Activated T-helper 2 cell treated with anti-CD3 and anti-CD28 coated beads, Interferon-gamma antibody, Interleukin-2, Interleukin-4, amounts not matched to agents 10 μg/mL and 5 μg/mL and 100 μg/mL, durations not matched to agents 14 hours and 24 hours and 36 hours (primary cell): ENCODE results near the gene STAG1. TPM values are rescaled to one million over a fixed set of nuclear protein-coding genes. Genes with fewer than 3 reads are reported as not detected.
"Not testable (repeated sequence)": the region's sequence is repeated elsewhere in the genome, so short reads cannot be mapped to it uniquely, and the experiment has no call there.

Experiments
- DNase-seq: peaks from one replicate; pipeline ENCODE4 v3.0.0; 2021; ENCODE audit warnings: low spot score
- H3K27ac Mint-ChIP-seq: one replicate; pipeline ENCODE4 v1.8.0; 2021; ENCODE audit warnings: mixed read lengths
- H3K27me3 Mint-ChIP-seq: one replicate; pipeline ENCODE4 v1.8.0; 2021; ENCODE audit warnings: low read depth, mixed read lengths
- H3K36me3 Mint-ChIP-seq: one replicate; pipeline ENCODE4 v1.8.0; 2021; ENCODE audit warnings: low read depth, mixed read lengths
- H3K4me1 Mint-ChIP-seq: one replicate; pipeline ENCODE4 v1.8.0; 2021; ENCODE audit warnings: low read depth, mixed read lengths
- H3K4me3 Mint-ChIP-seq: one replicate; pipeline ENCODE4 v1.8.0; 2021; ENCODE audit warnings: low read depth, mild to moderate bottlenecking, moderate library complexity, mixed read lengths
- H3K9me3 Mint-ChIP-seq: one replicate; pipeline ENCODE4 v1.8.0; 2021; ENCODE audit warnings: mixed read lengths
- intact Hi-C: fragments of 100-400 bp; cut with micrococcal nuclease; formaldehyde crosslinking; loops from one replicate; pipeline ENCODE4 v1.15.1; 2023
- total RNA-seq: library from RNA; stranded (reverse); gene quantifications from 2 replicates; pipeline ENCODE4 v1.2.3, GENCODE V29; 2022

The STAG1 gene
- total RNA-seq, 1 donor from 2014 or later = 44.9 TPM

DNA sequence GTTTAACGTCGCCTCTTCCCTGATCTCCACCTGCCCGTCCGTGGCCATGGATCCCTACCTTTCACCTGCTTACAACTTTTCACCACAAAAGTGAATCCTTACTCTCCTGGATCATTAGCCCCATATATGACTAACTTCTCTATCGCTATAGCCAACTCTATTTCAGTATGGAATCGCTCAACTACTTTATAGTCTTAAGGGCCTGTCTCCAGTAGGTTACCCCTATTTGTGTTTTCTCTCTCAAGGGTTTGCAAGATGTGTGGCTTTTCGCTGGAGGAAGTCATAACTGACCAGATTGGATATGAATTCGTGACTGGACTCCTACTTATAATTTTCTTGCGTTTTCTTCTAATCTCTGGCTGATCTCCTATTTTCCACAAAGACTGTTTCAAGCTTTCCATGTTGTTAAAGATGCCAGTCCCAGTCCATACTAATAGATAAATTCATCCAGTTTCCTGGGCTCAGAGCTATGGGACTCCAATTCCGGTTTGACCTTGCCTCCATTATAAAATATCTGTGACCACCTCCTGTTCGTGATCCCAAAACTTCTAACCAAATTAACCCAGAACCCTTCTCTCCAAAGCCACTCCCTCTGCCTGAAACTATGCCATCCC lies 1.3 kb upstream of the STAG1 start:
- peak overlapping the region; percentile 98 for H3K27ac Mint-ChIP-seq
- intact Hi-C loops = loop anchor here (1.0 to 5.0 kb wide), 4 partner anchors 184 to 447 kb away; no protein-coding TSS in a partner anchor
- peaks cover 2% of the 10 kb centered on the region for H3K27me3 Mint-ChIP-seq

GRCh38 chr3:136752422-136753325 lies 496 bp upstream of the STAG1 start:
- intact Hi-C loops = loop anchor here (1.0 to 5.0 kb wide), 10 partner anchors 66 to 677 kb away; partner anchors contain the start of genes MSL2, NCK1 and PCCB
- Mint-ChIP-seq H3K4me1 (peaks cover 34% of the 10 kb centered on the region), H3K4me3 (peak overlapping the region; percentile 88), H3K27me3 (no peaks in the 10 kb centered on the region), H3K36me3 (peaks cover 11% of the 10 kb centered on the region), H3K9me3 (no peaks in the 10 kb centered on the region), H3K27ac (peak overlapping the region; percentile 98)
- DNase-seq = peak; percentile 99

More for the DNA sequence above, 1.3 kb upstream of the STAG1 start:
- H3K4me1 Mint-ChIP-seq = peaks cover 37% of the 10 kb centered on the region
- H3K36me3 Mint-ChIP-seq = peaks cover 11% of the 10 kb centered on the region
- peak overlapping the region; percentile 88 for H3K4me3 Mint-ChIP-seq
- DNase-seq = no peak
- peaks cover 2% of the 10 kb centered on the region for H3K9me3 Mint-ChIP-seq

DNA sequence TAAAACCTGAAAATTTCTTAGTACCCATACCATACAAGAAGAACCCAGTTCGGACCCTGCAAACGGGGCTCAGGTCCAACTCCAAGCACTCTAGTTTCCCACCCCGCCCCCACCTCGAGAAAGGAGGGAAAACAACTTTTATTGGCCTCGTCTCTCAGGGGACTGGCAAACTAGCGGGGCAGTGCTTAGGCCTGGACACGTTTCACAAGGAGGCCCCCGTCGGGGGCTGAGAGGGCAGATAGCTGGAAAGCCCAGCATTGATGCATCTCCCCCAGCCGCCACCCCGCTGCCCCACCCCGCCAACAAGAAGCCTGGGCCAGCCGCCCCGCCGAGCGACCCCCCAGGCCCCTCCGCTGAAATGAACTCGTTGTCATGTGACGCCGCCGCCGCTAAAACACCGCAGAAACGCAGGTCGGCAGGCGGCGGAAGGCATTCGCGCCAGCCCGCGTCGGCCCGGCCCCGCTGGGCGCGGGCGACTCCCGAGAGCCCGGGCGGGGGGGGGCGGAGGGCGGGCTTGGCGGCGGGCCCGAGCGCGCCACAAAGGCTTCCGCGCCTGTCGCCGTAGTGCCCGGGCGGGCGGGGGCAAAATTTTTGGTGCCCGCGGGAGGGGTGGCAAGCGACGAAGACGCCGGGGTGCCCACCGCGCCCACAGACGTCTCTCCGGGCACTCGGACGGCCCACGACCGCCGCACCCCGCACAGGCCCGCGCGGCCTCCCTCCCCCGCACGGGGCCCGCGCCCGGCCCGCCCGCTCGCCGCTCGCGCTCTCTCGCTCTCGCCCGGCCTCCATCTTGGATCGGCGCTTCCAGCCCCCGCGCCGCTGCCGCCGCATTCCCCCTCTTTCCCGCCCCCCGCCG lies 634 bp downstream of the STAG1 start:
- Mint-ChIP-seq H3K4me1 (peaks cover 35% of the 10 kb centered on the region), H3K27me3 (no peaks in the 10 kb centered on the region), H3K36me3 (peaks cover 11% of the 10 kb centered on the region), H3K4me3 (peak overlapping the region; percentile 95), H3K27ac (peak overlapping the region; percentile 97), H3K9me3 (no peaks in the 10 kb centered on the region)
- DNase-seq = peak; percentile 63
- intact Hi-C loops = loop anchor here (1.0 to 5.0 kb wide), 9 partner anchors 67 to 676 kb away; partner anchors contain the start of genes MSL2, NCK1 and PCCB

DNA sequence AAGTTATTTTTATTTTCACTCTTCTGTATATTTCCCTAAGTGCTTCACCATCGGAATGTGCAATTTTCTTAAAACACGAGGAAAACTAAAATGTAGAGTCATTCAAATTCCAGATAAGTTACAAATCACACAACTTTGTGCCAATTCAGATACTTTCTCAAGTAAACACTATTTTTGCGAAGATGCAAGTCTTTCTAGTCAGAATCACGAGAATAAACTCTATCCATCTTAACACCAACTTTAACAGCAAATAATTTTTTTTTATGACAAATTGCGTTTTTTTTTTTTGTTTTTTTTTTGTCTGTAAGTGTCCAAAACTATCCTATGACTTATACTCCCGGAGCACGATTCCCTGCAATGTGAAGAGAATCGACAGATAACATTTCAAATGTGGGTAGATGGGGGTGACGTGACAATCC lies 1.3 kb downstream of the STAG1 start:
- intact Hi-C loops = loop anchor here (5.0 kb wide), 2 partner anchors 186 to 209 kb away; no protein-coding TSS in a partner anchor
- Mint-ChIP-seq H3K4me1 (peaks cover 42% of the 10 kb centered on the region), H3K27ac (peak overlapping the region; percentile 97), H3K4me3 (peak overlapping the region; percentile 95), H3K36me3 (peaks cover 11% of the 10 kb centered on the region), H3K27me3 (no peaks in the 10 kb centered on the region), H3K9me3 (no peaks in the 10 kb centered on the region)
- no peak for DNase-seq

DNA sequence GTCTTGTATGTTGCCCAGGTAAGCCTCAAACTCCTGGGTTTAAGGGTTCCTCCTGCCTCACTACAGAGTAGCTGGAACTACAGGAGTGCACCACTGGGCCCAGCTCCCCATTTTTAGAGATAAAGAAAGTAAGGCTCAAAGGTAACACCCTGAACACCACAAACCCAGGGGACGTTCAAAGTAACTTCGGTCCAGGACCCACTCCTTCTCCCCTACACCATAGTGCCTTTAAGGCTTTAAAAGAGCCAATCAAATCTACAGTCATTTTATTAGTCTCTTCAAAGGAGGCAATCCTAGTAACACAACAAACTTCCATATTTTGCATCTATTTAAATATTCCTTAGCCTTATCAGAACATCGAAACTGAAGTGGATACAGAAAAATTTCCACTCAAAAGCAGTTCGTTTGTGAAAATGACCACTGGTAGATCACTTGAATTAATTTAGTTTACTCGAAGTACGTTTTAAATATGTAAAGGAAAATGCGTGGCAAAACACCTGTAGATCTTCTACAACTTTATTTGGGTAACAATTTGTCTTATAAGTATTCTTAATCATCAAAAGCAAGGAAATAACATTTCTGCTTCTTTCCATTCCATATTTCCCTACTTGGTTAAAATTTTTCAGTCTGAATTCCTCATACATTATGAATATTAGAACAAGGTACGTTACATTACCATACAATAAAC lies 1.8 kb downstream of the STAG1 start:
- peaks cover 47% of the 10 kb centered on the region for H3K4me1 Mint-ChIP-seq
- no peak for DNase-seq
- no peaks in the 10 kb centered on the region for H3K9me3 Mint-ChIP-seq
- peaks cover 11% of the 10 kb centered on the region for H3K36me3 Mint-ChIP-seq
- peak overlapping the region; percentile 95 for H3K4me3 Mint-ChIP-seq
- H3K27ac Mint-ChIP-seq = peak overlapping the region; percentile 97
- no peaks in the 10 kb centered on the region for H3K27me3 Mint-ChIP-seq
- intact Hi-C loops = loop anchor here (5.0 kb wide), 2 partner anchors 187 to 208 kb away; no protein-coding TSS in a partner anchor

- Mint-ChIP-seq H3K4me1 (peaks cover 45% of the 10 kb centered on the region), H3K4me3 (peak overlapping the region; percentile 95), H3K27ac (peak overlapping the region; percentile 97), H3K36me3 (peaks cover 11% of the 10 kb centered on the region)
- DNase-seq, H3K9me3 Mint-ChIP-seq, H3K27me3 Mint-ChIP-seq: not testable (repeated sequence)
- intact Hi-C loops = loop anchor here (5.0 kb wide), 2 partner anchors 188 to 207 kb away; no protein-coding TSS in a partner anchor
These were observed 2.6 kb downstream of the STAG1 start for GRCh38 chr3:136749602-136750001.

GRCh38 chr3:136749091-136749490 lies 3.1 kb downstream of the STAG1 start:
- Mint-ChIP-seq H3K9me3 (no peaks in the 10 kb centered on the region), H3K27me3 (no peaks in the 10 kb centered on the region), H3K36me3 (peaks cover 11% of the 10 kb centered on the region), H3K4me3 (peak overlapping the region; percentile 38), H3K4me1 (peaks cover 44% of the 10 kb centered on the region), H3K27ac (peak overlapping the region; percentile 39)
- DNase-seq = no peak
- intact Hi-C loops = no loop called here

GRCh38 chr3:136745916-136746315 lies 6.3 kb downstream of the STAG1 start:
- intact Hi-C loops = no loop called here
- no peak overlapping the region for H3K4me3 Mint-ChIP-seq
- DNase-seq = no peak
- no peak overlapping the region for H3K27ac Mint-ChIP-seq
- H3K27me3 Mint-ChIP-seq = no peaks in the 10 kb centered on the region
- H3K4me1 Mint-ChIP-seq = peaks cover 40% of the 10 kb centered on the region
- peaks cover 6% of the 10 kb centered on the region for H3K9me3 Mint-ChIP-seq
- peaks cover 21% of the 10 kb centered on the region for H3K36me3 Mint-ChIP-seq

DNA sequence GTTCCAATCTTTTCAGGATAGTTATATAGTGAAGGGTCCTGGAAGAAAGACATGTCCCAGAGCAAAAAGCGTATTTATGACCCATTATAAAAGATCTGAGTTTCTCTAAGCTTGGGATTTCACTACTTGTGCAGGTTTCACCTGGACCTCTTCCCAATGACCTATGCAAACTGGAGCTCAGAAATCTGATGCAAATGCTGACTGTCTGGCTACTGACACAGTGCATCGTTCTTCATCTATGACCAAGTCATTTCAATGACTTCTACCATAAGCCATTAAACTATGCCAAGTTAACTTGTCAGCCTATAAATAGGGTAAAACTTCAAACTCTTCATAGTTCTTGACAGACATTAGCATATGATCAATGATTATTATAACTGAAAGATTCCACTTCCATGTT lies 11.1 kb downstream of the STAG1 start:
- no peak overlapping the region for H3K4me3 Mint-ChIP-seq
- H3K27me3 Mint-ChIP-seq = no peaks in the 10 kb centered on the region
- H3K27ac Mint-ChIP-seq = no peak overlapping the region
- intact Hi-C loops = no loop called here
- H3K36me3 Mint-ChIP-seq = peaks cover 31% of the 10 kb centered on the region
- H3K9me3 Mint-ChIP-seq = peaks cover 6% of the 10 kb centered on the region
- H3K4me1 Mint-ChIP-seq = peaks cover 19% of the 10 kb centered on the region
- no peak for DNase-seq

GRCh38 chr3:136740351-136740958 lies 11.7 kb downstream of the STAG1 start:
- intact Hi-C loops = no loop called here
- no peak overlapping the region for H3K4me3 Mint-ChIP-seq
- peaks cover 13% of the 10 kb centered on the region for H3K4me1 Mint-ChIP-seq
- DNase-seq = no peak
- H3K9me3 Mint-ChIP-seq = peaks cover 6% of the 10 kb centered on the region
- no peaks in the 10 kb centered on the region for H3K27me3 Mint-ChIP-seq
- H3K36me3 Mint-ChIP-seq = peaks cover 31% of the 10 kb centered on the region
- no peak overlapping the region for H3K27ac Mint-ChIP-seq

GRCh38 chr3:136736950-136737349 lies 15.2 kb downstream of the STAG1 start:
- DNase-seq, H3K27ac Mint-ChIP-seq, H3K4me3 Mint-ChIP-seq, intact Hi-C loops, H3K27me3 Mint-ChIP-seq, H3K9me3 Mint-ChIP-seq: not testable (repeated sequence)
- Mint-ChIP-seq H3K4me1 (peaks cover 14% of the 10 kb centered on the region), H3K36me3 (peaks cover 19% of the 10 kb centered on the region)
